Activated CD4-positive, alpha-beta memory T cell treated with anti-CD3 and anti-CD28 coated beads for 36 hours (primary cell): ENCODE results near the gene OR2D2. TPM values are rescaled to one million over a fixed set of nuclear protein-coding genes. Genes with fewer than 3 reads are reported as not detected.
"Not testable (repeated sequence)": the region's sequence is repeated elsewhere in the genome, so short reads cannot be mapped to it uniquely, and the experiment has no call there.

Experiments used
- CTCF ChIA-PET: fragments of 350-600 bp; sonication (Branson Sonifier 250); formaldehyde crosslinking; loops from one replicate; lab custom pipeline; 2021; ENCODE audit warnings: antibody characterized with exemption, inconsistent platforms; lab: Charles Lee
- POLR2A ChIA-PET: fragments of 350-600 bp; sonication (Branson Sonifier 250); formaldehyde crosslinking; loops from one replicate; lab custom pipeline; 2021; ENCODE audit warnings: antibody characterized with exemption; lab: Charles Lee
- DNase-seq: peaks from one replicate; pipeline ENCODE4 v3.0.0-alpha.2; 2020
- H3K27ac Mint-ChIP-seq: one replicate; pipeline ENCODE4 v1.8.0; 2021; ENCODE audit warnings: mixed read lengths
- H3K27me3 Mint-ChIP-seq: one replicate; pipeline ENCODE4 v1.8.0; 2021; ENCODE audit warnings: mixed read lengths
- H3K36me3 Mint-ChIP-seq: one replicate; pipeline ENCODE4 v1.8.0; 2021; ENCODE audit warnings: mixed read lengths
- H3K4me1 Mint-ChIP-seq: one replicate; pipeline ENCODE4 v1.8.0; 2021; ENCODE audit warnings: low read depth, mixed read lengths
- H3K4me3 Mint-ChIP-seq: one replicate; pipeline ENCODE4 v1.8.0; 2021; ENCODE audit warnings: mild to moderate bottlenecking, mixed read lengths
- H3K9me3 Mint-ChIP-seq: one replicate; pipeline ENCODE4 v1.8.0; 2021; ENCODE audit warnings: mixed read lengths
- intact Hi-C: fragments of 100-400 bp; cut with micrococcal nuclease; formaldehyde crosslinking; loops from one replicate; pipeline ENCODE4 v1.15.1; 2023
- total RNA-seq, 2 experiments: library from RNA; stranded (reverse); gene quantifications; one replicate each; pipeline ENCODE4 v1.2.3, GENCODE V29; 2021

Gene OR2D2
- total RNA-seq, 2 experiments from 2014 or later: not detected

DNA sequence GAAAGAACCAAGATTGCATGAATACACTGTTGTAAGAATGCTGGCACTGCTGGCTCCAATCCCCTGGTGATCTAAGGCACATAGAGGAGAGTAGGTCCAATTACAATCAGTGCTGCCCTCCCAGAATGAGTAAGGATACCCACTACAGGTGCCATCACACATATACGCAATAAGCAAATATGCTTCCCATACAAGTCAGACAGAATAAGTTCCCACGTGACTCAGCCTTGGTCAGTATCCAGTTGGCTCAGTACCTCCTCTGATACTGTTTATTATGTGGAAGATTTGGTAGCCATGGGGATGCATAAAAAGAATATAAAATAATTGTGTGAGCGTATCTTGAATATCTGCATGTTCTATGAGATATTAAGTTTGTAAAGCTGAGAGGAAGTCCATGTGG lies 19.6 kb upstream of the OR2D2 start:
- no peak for DNase-seq
- H3K9me3 Mint-ChIP-seq: no peaks in the 10 kb centered on the region
- ChIA-PET CTCF (no interaction called here), POLR2A (no interaction called here)
- H3K4me1 Mint-ChIP-seq: no peaks in the 10 kb centered on the region
- intact Hi-C loops: no loop called here
- H3K36me3 Mint-ChIP-seq: no peaks in the 10 kb centered on the region
- H3K4me3 Mint-ChIP-seq: no peak overlapping the region
- H3K27me3 Mint-ChIP-seq: no peaks in the 10 kb centered on the region
- H3K27ac Mint-ChIP-seq: no peak overlapping the region

DNA sequence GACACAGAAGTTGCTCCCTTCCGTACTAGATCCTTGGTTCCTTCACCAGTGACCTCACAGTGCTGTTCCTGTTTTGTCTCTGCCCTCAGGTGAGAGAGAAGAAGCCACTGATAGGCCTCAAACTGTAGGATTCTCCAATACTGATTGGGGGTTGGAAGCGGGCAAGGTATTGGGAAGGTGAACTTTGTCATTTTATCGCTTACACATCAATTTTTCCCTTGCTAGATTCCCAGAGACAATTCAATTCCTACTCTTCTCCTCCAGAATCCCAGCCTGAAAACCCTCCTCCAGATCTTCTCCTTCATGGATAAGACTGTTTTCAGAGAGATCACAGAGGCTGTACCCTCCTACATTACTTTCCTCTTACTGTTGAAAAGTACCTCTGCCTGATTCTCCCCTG lies 19.1 kb upstream of the OR2D2 start:
- H3K27ac Mint-ChIP-seq: no peak overlapping the region
- ChIA-PET POLR2A (no interaction called here), CTCF (no interaction called here)
- no peaks in the 10 kb centered on the region for H3K27me3 Mint-ChIP-seq
- intact Hi-C loops: no loop called here
- no peak overlapping the region for H3K4me3 Mint-ChIP-seq
- DNase-seq: no peak
- H3K4me1 Mint-ChIP-seq: no peaks in the 10 kb centered on the region
- H3K9me3 Mint-ChIP-seq: no peaks in the 10 kb centered on the region
- no peaks in the 10 kb centered on the region for H3K36me3 Mint-ChIP-seq

DNA sequence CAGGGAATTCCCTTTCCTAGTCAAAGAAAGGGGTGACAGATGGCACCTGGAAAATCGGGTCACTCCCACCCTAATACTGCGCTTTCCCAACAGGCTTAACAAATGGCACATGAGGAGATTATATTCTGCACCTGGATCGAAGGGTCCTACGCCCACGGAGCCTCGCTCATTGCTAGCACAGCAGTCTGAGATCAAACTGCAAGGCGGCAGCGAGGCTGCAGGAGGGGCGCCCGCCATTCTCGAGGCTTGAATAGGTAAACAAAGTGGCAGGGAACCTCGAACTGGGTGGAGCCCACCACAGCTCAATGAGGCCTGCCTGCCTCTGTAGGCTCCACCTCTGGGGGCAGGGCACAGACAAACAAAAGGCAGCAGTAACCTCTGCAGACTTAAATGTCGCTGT lies 12.5 kb upstream of the OR2D2 start:
- H3K36me3 Mint-ChIP-seq, H3K4me1 Mint-ChIP-seq, POLR2A ChIA-PET, H3K27me3 Mint-ChIP-seq, CTCF ChIA-PET, DNase-seq, H3K9me3 Mint-ChIP-seq, intact Hi-C loops, H3K27ac Mint-ChIP-seq, H3K4me3 Mint-ChIP-seq: not testable (repeated sequence)

DNA sequence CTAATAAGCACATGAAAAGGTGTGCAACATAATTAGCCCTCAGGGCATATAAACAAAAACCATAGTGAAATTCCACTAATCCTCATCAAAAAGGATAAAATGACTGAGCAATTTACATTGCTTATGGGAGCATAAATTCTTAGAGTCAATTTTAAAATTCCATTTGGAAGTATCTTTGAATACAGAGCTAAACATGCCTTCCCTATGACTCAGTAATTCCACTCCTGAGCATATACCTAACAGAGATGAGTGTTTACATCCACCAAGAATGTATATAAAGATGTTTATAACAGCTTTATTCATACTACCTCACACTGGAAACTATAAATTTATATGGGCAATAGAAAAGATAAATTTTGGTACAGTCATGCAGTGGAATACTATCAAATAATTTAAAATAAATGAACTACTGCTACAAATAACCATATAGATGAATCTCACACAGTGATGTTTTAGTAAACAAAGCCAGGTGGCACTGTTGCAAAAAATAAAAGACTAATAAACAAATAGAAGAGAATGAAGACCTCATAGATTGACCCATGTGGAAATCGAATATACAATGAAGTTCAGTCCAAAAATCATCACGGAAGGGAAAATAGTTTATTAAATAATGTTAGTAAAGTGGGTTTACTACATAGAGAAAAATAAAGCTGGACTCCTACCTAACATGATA lies 8.2 kb upstream of the OR2D2 start:
- ChIA-PET POLR2A (no interaction called here), CTCF (no interaction called here)
- Mint-ChIP-seq H3K36me3 (no peaks in the 10 kb centered on the region), H3K27me3 (peaks cover 7% of the 10 kb centered on the region), H3K4me3 (no peak overlapping the region), H3K27ac (no peak overlapping the region), H3K9me3 (no peaks in the 10 kb centered on the region), H3K4me1 (no peaks in the 10 kb centered on the region)
- intact Hi-C loops: no loop called here
- no peak for DNase-seq

DNA sequence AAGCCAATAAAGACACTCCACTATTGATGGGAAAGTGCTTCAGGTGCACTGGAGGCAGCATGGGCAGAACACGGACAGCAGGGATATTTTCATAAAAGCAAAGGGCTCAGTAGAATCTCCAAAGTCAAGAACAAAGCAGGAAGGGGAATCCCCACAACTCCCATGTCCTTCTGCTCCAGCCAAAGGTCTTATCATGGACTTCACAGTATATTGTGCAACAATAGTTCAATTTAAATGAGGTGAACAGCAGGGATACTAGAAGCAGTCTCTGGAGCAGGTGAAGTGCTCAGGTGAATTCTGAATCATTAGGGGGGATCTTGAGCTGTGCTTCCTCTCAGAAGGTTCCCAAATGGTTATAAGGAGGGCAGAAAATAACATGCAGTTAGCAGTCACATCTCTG lies 6.6 kb upstream of the OR2D2 start:
- H3K27ac Mint-ChIP-seq: no peak overlapping the region
- no peaks in the 10 kb centered on the region for H3K4me1 Mint-ChIP-seq
- peaks cover 6% of the 10 kb centered on the region for H3K27me3 Mint-ChIP-seq
- DNase-seq: no peak
- ChIA-PET POLR2A (no interaction called here), CTCF (no interaction called here)
- intact Hi-C loops: no loop called here
- H3K4me3 Mint-ChIP-seq: no peak overlapping the region
- no peaks in the 10 kb centered on the region for H3K9me3 Mint-ChIP-seq
- H3K36me3 Mint-ChIP-seq: no peaks in the 10 kb centered on the region

DNA sequence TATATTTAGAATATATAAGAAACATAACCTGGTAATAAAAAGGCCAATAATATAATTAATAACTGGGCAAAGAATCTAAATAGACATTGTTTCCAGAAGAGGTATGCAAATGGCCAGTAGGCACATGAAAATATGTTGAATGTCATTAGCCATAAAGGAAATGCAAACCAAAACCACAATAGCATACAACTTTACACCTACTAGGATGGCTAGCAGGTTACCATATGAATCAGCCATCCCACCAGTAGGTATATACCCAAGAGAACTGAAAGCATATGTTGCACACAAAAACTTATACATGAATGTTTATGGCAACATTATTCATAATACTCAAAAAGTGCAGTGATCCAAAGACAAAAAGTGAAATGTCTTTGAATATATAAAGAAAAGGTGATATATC lies 2.7 kb upstream of the OR2D2 start:
- ChIA-PET CTCF (no interaction called here), POLR2A (no interaction called here)
- H3K27ac Mint-ChIP-seq: no peak overlapping the region
- H3K9me3 Mint-ChIP-seq: no peaks in the 10 kb centered on the region
- no peaks in the 10 kb centered on the region for H3K4me1 Mint-ChIP-seq
- DNase-seq: no peak
- no peak overlapping the region for H3K4me3 Mint-ChIP-seq
- intact Hi-C loops: no loop called here
- no peaks in the 10 kb centered on the region for H3K36me3 Mint-ChIP-seq
- H3K27me3 Mint-ChIP-seq: peaks cover 8% of the 10 kb centered on the region

DNA sequence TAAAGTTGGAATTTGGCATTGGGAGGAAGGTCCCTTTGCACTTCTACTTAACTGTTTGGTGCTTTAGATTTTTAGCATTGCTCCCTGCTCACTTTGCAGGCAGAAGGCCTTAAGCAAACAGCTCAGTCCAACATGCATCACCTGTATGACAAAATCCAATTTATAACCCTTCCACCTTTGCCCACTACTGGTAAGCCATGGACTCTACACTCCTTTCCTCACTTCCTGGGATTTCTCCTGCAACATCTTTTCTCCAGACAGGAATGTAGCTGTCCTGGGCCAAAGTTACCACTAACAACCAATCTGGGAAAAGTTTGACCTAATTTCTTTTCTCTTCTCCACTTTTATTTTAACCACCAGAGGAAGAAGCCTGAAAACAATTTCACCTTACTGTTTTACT lies 1.8 kb upstream of the OR2D2 start:
- H3K4me1 Mint-ChIP-seq: no peaks in the 10 kb centered on the region
- H3K27me3 Mint-ChIP-seq: peaks cover 7% of the 10 kb centered on the region
- no peaks in the 10 kb centered on the region for H3K9me3 Mint-ChIP-seq
- no peak overlapping the region for H3K27ac Mint-ChIP-seq
- no peak for DNase-seq
- H3K36me3 Mint-ChIP-seq: no peaks in the 10 kb centered on the region
- intact Hi-C loops: no loop called here
- no peak overlapping the region for H3K4me3 Mint-ChIP-seq
- CTCF ChIA-PET: no interaction called here
- POLR2A ChIA-PET: no interaction called here

DNA sequence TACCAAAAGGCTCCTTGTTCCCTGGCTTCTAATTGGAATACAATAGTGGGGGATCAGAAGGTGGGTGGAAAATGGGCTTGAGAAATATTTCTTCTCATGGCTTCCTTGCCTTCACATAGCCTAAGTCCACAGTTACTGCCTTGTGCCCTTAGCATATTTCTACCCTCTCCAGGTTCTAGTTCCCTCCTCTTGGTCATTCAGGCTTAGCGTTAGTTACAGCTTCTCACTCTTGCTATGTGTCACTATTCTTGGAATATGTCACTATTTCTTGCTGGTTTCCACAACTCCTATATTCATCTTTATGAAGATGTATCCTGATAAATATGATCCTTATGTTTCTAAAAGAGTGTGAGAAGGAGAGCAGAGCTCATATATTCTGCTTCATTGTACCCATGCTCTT lies 2.5 kb downstream of the OR2D2 start:
- peaks cover 5% of the 10 kb centered on the region for H3K27me3 Mint-ChIP-seq
- ChIA-PET POLR2A (no interaction called here), CTCF (interaction anchor here (0.6 to 1.3 kb wide), 2 partner anchors 77 to 133 kb away, joined by 4 read pairs; no protein-coding TSS in a partner anchor)
- H3K27ac Mint-ChIP-seq: no peak overlapping the region
- no peaks in the 10 kb centered on the region for H3K9me3 Mint-ChIP-seq
- intact Hi-C loops: no loop called here
- no peaks in the 10 kb centered on the region for H3K4me1 Mint-ChIP-seq
- H3K36me3 Mint-ChIP-seq: no peaks in the 10 kb centered on the region
- no peak overlapping the region for H3K4me3 Mint-ChIP-seq
- no peak for DNase-seq

DNA sequence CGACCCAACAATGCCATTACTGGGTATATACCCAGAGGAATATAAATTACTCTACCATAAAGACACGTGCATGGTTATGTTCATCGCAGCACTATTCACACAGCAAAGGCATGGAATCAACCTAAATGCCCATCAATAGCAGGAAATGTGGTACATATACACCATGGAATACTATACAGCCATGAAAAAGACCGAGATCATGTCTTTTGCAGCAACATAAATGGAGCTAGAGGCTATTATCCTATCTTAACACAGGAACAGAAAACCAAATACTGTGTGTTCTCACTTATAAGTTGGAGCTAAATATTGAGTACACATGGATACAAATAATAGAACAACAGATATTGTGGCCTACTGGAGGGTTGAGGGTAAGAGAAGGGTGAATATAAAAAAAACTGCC lies 3.5 kb downstream of the OR2D2 start:
- POLR2A ChIA-PET: no interaction called here
- Mint-ChIP-seq H3K4me3 (no peak overlapping the region), H3K9me3 (no peaks in the 10 kb centered on the region), H3K27me3 (peaks cover 5% of the 10 kb centered on the region), H3K27ac (no peak overlapping the region), H3K4me1 (no peaks in the 10 kb centered on the region), H3K36me3 (no peaks in the 10 kb centered on the region)
- no peak for DNase-seq
- intact Hi-C loops: no loop called here
- CTCF ChIA-PET: interaction anchor here (0.7 to 1.3 kb wide), 2 partner anchors 76 to 89 kb away, joined by 4 read pairs; no protein-coding TSS in a partner anchor

DNA sequence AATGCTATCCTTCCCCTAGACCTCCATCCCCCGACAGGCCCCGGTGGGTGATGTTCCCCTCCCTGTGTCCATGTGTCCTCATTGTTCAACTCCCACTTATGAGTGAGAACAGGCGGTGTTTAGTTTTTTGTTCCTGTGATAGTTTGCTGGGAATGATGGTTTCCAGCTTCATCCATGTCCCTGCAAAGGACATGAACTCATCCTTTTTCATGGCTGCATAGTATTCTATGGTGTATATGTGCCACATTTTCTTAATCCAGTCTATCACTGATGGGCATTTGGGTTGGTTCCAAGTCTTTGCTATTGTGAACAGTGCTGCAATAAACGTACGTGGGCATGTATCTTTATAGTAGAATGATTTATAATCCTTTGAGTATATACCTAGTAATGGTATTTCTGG lies 4.6 kb downstream of the OR2D2 start:
- H3K27me3 Mint-ChIP-seq, intact Hi-C loops, H3K27ac Mint-ChIP-seq, H3K9me3 Mint-ChIP-seq, H3K4me1 Mint-ChIP-seq, POLR2A ChIA-PET, H3K36me3 Mint-ChIP-seq, CTCF ChIA-PET, H3K4me3 Mint-ChIP-seq, DNase-seq: not testable (repeated sequence)

DNA sequence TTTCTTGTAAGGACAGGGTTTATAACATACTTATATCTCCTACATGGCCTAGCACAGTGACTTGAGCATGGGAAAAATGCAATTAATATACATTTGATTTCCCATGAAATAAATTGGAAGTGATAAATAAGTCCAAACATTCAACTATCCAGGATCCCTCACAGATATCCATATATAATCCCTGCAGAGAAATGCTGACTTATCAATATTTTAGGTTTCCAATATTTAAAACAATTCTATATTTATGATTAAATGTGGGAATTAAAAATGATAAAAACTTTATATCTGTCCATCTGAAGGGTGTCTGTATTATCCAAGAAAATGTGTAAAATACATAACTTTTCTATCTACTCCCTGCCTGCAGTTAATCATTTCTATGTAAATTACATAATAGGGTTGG lies 9.5 kb downstream of the OR2D2 start:
- ChIA-PET POLR2A (no interaction called here), CTCF (no interaction called here)
- H3K27me3 Mint-ChIP-seq: peaks cover 4% of the 10 kb centered on the region
- DNase-seq: no peak
- no peaks in the 10 kb centered on the region for H3K36me3 Mint-ChIP-seq
- no peak overlapping the region for H3K4me3 Mint-ChIP-seq
- H3K9me3 Mint-ChIP-seq: no peaks in the 10 kb centered on the region
- intact Hi-C loops: no loop called here
- no peak overlapping the region for H3K27ac Mint-ChIP-seq
- H3K4me1 Mint-ChIP-seq: no peaks in the 10 kb centered on the region

DNA sequence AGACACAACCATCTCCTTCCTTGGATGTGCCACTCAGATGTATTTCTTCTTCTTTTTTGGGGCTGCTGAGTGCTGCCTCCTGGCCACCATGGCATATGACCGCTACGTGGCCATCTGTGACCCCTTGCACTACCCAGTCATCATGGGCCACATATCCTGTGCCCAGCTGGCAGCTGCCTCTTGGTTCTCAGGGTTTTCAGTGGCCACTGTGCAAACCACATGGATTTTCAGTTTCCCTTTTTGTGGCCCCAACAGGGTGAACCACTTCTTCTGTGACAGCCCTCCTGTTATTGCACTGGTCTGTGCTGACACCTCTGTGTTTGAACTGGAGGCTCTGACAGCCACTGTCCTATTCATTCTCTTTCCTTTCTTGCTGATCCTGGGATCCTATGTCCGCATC lies 15.4 kb downstream of the OR2D2 start:
- intact Hi-C loops: no loop called here
- Mint-ChIP-seq H3K27me3 (peaks cover 3% of the 10 kb centered on the region), H3K9me3 (no peaks in the 10 kb centered on the region), H3K27ac (no peak overlapping the region), H3K4me3 (no peak overlapping the region), H3K4me1 (no peaks in the 10 kb centered on the region), H3K36me3 (no peaks in the 10 kb centered on the region)
- POLR2A ChIA-PET: no interaction called here
- CTCF ChIA-PET: no interaction called here
- no peak for DNase-seq

DNA sequence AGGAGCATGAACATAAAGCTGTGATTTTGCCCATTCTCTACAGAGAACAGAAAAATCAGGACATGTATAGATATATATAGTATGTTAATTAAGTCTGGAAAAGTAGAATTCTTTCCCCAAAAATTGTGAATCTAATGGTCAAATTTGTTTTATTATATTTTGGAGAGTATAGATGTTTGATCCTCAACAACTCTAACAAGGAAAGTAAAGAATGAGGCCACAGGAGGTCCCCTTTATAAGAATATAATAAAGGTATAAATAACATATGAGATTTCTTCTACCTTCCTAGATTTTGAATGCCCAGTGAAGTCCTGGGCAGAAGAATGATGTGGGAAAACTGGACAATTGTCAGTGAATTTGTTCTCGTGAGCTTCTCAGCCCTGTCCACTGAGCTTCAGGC lies 16.0 kb downstream of the OR2D2 start, which contains the start of gene OR10A4:
Gene OR10A4 (plus strand): TSS at position 301 of the 400 bp plus-strand sequence. CDS start 23 bp downstream, at position 324.
- H3K4me1 Mint-ChIP-seq: no peaks in the 10 kb centered on the region
- H3K36me3 Mint-ChIP-seq: no peaks in the 10 kb centered on the region
- no peaks in the 10 kb centered on the region for H3K9me3 Mint-ChIP-seq
- POLR2A ChIA-PET: no interaction called here
- no peak within 1 kb of the TSS for H3K27ac Mint-ChIP-seq
- CTCF ChIA-PET: no interaction called here
- intact Hi-C loops: no loop called here
- DNase-seq: no peak
- H3K4me3 Mint-ChIP-seq: no peak within 1 kb of the TSS
- peaks cover 4% of the 10 kb centered on the region for H3K27me3 Mint-ChIP-seq
